OCI-LY1 (cell line): ENCODE results near the gene NPHS2.

ENCODE experiments used
- H2AFZ ChIP-seq: fragments of 200-600 bp; sonication (generic), shearing (Covaris generic); 2 replicates; pipeline ENCODE4 v1.6.0; 2014; ENCODE audit warnings: antibody characterized with exemption, mild to moderate bottlenecking, low read length
- H3F3A ChIP-seq: fragments of 200-600 bp; sonication (generic), shearing (Covaris generic); 2 replicates; pipeline ENCODE4 v1.6.0; 2014; ENCODE audit warnings: mild to moderate bottlenecking, antibody characterized with exemption, low read length, moderate library complexity; ENCODE audit not compliant: insufficient read depth
- H3K27ac ChIP-seq: fragments of 200-600 bp; sonication (generic); 2 replicates; pipeline ENCODE4 v1.5.1; 2014; ENCODE audit warnings: low read length, mixed run types, mild to moderate bottlenecking, low read depth; ENCODE audit not compliant: poor library complexity, severe bottlenecking
- H3K27me3 ChIP-seq: fragments of 200-600 bp; sonication (generic); 2 replicates; pipeline ENCODE4 v1.6.0; 2014; ENCODE audit warnings: antibody characterized with exemption, mild to moderate bottlenecking, low read length, moderate library complexity; ENCODE audit not compliant: insufficient read depth
- H3K36me3 ChIP-seq: fragments of 200-600 bp; sonication (generic); 2 replicates; pipeline ENCODE4 v1.6.1; 2014; ENCODE audit warnings: mild to moderate bottlenecking, antibody characterized with exemption, low read length, moderate library complexity, mixed read lengths; ENCODE audit not compliant: insufficient read depth
- H3K4me1 ChIP-seq: fragments of 200-600 bp; sonication (generic); 2 replicates; pipeline ENCODE4 v1.5.1; 2014; ENCODE audit warnings: mild to moderate bottlenecking, low read length, moderate library complexity; ENCODE audit not compliant: insufficient read depth, severe bottlenecking
- H3K4me2 ChIP-seq: fragments of 200-600 bp; sonication (generic), shearing (Covaris generic); 2 replicates; pipeline ENCODE4 v1.6.1; 2014; ENCODE audit warnings: low read length
- H3K4me3 ChIP-seq: fragments of 200-600 bp; sonication (generic); 2 replicates; pipeline ENCODE4 v1.5.1; 2014; ENCODE audit warnings: low read length, low read depth, mild to moderate bottlenecking, mixed read lengths; ENCODE audit not compliant: poor library complexity, severe bottlenecking
- H3K79me2 ChIP-seq: fragments of 200-600 bp; shearing (Covaris generic); 2 replicates; pipeline ENCODE4 v1.6.1; 2016; ENCODE audit warnings: mixed run types, low read length, mixed read lengths; ENCODE audit not compliant: insufficient read depth
- H3K9ac ChIP-seq: fragments of 200-600 bp; sonication (generic), shearing (Covaris generic); 2 replicates; pipeline ENCODE4 v1.6.1; 2014; ENCODE audit warnings: mild to moderate bottlenecking, low read length, mixed read lengths
- H3K9me2 ChIP-seq: fragments of 200-600 bp; sonication (generic), shearing (Covaris generic); 2 replicates; pipeline ENCODE4 v1.6.1; 2014; ENCODE audit warnings: low read depth, mild to moderate bottlenecking, low read length, mixed read lengths
- H3K9me3 ChIP-seq: fragments of 200-600 bp; shearing (Covaris generic); 2 replicates; pipeline ENCODE4 v1.6.1; 2014; ENCODE audit warnings: low read length, mixed read lengths
- H4K20me1 ChIP-seq: fragments of 200-600 bp; sonication (generic), shearing (Covaris generic); 2 replicates; pipeline ENCODE4 v1.6.0; 2016; ENCODE audit warnings: mild to moderate bottlenecking, low read length; ENCODE audit not compliant: insufficient read depth
- CTCF ChIP-seq: fragments of 200-600 bp; sonication (generic), shearing (Covaris generic); IDR thresholded peaks from 2 replicates; pipeline ENCODE4 v1.5.1; 2017; ENCODE audit warnings: mild to moderate bottlenecking, antibody characterized with exemption, low read length, moderate library complexity, mixed read lengths
- EZH2 ChIP-seq: fragments of 200-600 bp; sonication (generic), shearing (Covaris generic); IDR thresholded peaks from 2 replicates; pipeline ENCODE4 v1.8.0; 2017; ENCODE audit warnings: borderline replicate concordance, mixed run types, mild to moderate bottlenecking, antibody characterized with exemption, low read length, moderate library complexity, mixed read lengths

Gene NPHS2

DNA sequence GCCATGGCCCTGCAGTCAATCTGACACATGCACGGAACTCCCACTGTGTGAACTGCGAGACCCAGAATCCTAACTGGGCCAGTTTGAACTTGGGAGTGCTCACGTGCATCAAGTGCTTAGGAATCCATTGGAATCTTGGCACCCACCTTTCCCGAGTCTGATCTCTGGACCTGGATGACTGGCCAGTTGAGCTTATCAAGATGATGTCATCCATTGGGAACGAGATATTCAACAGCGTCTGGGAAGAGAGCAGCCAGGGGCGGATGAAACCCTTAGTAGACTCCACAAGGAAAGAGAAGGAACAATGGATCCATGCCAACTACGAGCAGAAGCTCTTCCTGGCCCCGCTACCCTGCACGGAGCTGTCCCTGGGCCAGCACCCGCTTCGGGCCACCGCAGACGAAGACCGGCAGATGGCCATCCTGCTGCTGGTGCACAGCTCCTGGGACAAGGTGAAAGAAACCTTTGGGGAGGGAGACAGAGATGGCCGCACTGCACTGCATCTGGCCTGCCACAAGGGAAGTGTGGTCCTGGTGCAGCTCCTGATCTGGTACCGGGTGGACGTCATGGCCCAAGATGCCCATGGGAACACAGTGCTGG is 12.8 kb upstream of the NPHS2 start:
- no peaks in the 10 kb centered on the region for H3K9me2 ChIP-seq
- H3F3A ChIP-seq = no peaks in the 10 kb centered on the region
- H3K27ac ChIP-seq = no peak overlapping the region
- H3K9ac ChIP-seq = no peak overlapping the region
- no peak overlapping the region for H3K4me3 ChIP-seq
- H3K36me3 ChIP-seq = no peaks in the 10 kb centered on the region
- no peak overlapping the region for H3K4me2 ChIP-seq
- no peaks in the 10 kb centered on the region for H3K9me3 ChIP-seq
- H3K4me1 ChIP-seq = no peaks in the 10 kb centered on the region
- no peak overlapping the region for H2AFZ ChIP-seq
- peaks cover 7% of the 10 kb centered on the region for H3K27me3 ChIP-seq
- TF ChIP-seq CTCF (no peak), EZH2 (no peak)
- H3K79me2 ChIP-seq = no peaks in the 10 kb centered on the region
- H4K20me1 ChIP-seq = no peaks in the 10 kb centered on the region

GRCh38 chr1:179587336-179587735 is 11.6 kb upstream of the NPHS2 start:
- Histone ChIP-seq H3F3A (no peaks in the 10 kb centered on the region), H3K4me2 (no peak overlapping the region), H3K27ac (no peak overlapping the region), H3K36me3 (no peaks in the 10 kb centered on the region), H3K4me3 (no peak overlapping the region), H2AFZ (no peak overlapping the region), H3K79me2 (no peaks in the 10 kb centered on the region), H3K9ac (no peak overlapping the region), H3K9me3 (no peaks in the 10 kb centered on the region), H4K20me1 (no peaks in the 10 kb centered on the region), H3K27me3 (peaks cover 4% of the 10 kb centered on the region), H3K4me1 (no peaks in the 10 kb centered on the region), H3K9me2 (no peaks in the 10 kb centered on the region)
- TF ChIP-seq CTCF (no peak), EZH2 (no peak)

DNA sequence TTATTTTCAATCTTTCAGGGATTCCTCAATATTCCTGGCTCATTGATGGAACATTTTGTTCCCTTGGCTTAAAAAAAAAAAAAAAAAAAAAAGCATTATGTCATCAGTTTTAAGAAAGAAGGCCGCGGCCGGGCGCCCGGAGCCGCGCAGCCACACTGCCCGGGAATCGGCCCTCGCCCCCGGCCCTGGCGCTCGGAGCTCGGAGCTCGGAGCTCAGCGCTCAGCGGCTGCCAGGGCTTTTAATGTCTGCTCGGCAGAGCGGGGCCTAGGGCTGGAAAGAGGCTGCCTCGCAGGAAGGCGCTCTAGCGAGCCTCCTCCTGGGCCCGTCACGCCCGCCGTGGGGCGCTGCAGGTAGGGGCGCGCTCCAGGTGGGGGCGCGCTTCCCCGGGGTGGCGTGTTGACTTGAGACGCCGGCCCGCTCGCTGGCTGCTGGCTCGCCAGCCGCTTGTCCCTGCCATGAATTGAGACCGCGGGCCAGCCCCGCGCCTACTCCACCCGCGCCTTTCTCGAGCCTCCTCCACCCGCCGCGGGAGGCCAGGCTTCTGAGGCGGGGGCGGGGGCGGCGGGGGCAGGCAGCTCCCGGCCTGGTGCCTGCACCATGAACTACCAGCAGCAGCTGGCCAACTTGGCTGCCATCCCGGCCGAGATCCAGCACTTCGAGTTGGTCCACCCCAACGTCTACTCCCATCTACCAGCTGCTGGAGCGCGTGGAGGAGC is 10.5 kb upstream of the NPHS2 start:
- TF ChIP-seq EZH2 = no peak
- TF ChIP-seq CTCF = peak; percentile 22; the same call in 1 of the 2 replicates
- H3K9me3 ChIP-seq = no peaks in the 10 kb centered on the region
- no peaks in the 10 kb centered on the region for H3K36me3 ChIP-seq
- no peaks in the 10 kb centered on the region for H4K20me1 ChIP-seq
- H3K27ac ChIP-seq = no peak overlapping the region
- no peaks in the 10 kb centered on the region for H3K9me2 ChIP-seq
- H2AFZ ChIP-seq = no peak overlapping the region
- H3K27me3 ChIP-seq = peaks cover 4% of the 10 kb centered on the region
- H3K79me2 ChIP-seq = no peaks in the 10 kb centered on the region
- H3K4me2 ChIP-seq = no peak overlapping the region
- H3K9ac ChIP-seq = no peak overlapping the region
- H3F3A ChIP-seq = no peaks in the 10 kb centered on the region
- no peaks in the 10 kb centered on the region for H3K4me1 ChIP-seq
- H3K4me3 ChIP-seq = no peak overlapping the region
